IPS DF 6.9 (cell line): ENCODE measurements around the gene LEMD1.

Source experiments
- DNase-seq: peaks from one replicate; pipeline ENCODE4 v3.0.0-alpha.2; 2013; ENCODE audit warnings: low read depth, low spot score
- H3K27ac ChIP-seq: one replicate; pipeline ENCODE4 v1.5.1; 2013; ENCODE audit warnings: low read length, control low read depth
- H3K27me3 ChIP-seq: 2 replicates; pipeline ENCODE4 v1.6.1; 2013; ENCODE audit warnings: mild to moderate bottlenecking, low read length; ENCODE audit not compliant: control insufficient read depth, insufficient read depth
- H3K36me3 ChIP-seq: 2 replicates; pipeline ENCODE4 v1.6.1; 2013; ENCODE audit warnings: low read length; ENCODE audit not compliant: control insufficient read depth, insufficient read depth
- H3K4me1 ChIP-seq: 2 replicates; pipeline ENCODE4 v1.6.1; 2013; ENCODE audit warnings: low read length; ENCODE audit not compliant: control insufficient read depth, insufficient read depth
- H3K4me3 ChIP-seq: 2 replicates; pipeline ENCODE4 v1.5.1; 2013; ENCODE audit warnings: mild to moderate bottlenecking, low read length
- H3K9me3 ChIP-seq: 2 replicates; pipeline ENCODE4 v1.6.1; 2013; ENCODE audit warnings: low read length, inconsistent platforms; ENCODE audit not compliant: control insufficient read depth, insufficient read depth
- WGBS: extraction: QIAGEN DNeasy Blood & Tissue Kit; methylation state at CpG from one replicate; pipeline ENCODE4 v1.1.7; 2013; ENCODE audit warnings: mixed read lengths, missing lambda C conversion rate; ENCODE audit not compliant: insufficient read length, insufficient coverage; 5-methylcytosine and 5-hydroxymethylcytosine counted together

The LEMD1 gene

GRCh38 chr1:205377355-205377754 lies 44.5 kb downstream of the LEMD1 start:
- Histone ChIP-seq H3K27me3 (no peaks in the 10 kb centered on the region), H3K27ac (no peak overlapping the region), H3K36me3 (no peaks in the 10 kb centered on the region), H3K4me1 (peaks cover 3% of the 10 kb centered on the region; the same call in 1 of the 2 replicates), H3K4me3 (no peak overlapping the region), H3K9me3 (no peaks in the 10 kb centered on the region)
- no peak for DNase-seq
- WGBS = no CpG with 5 or more reads among the region's 3 CpGs

- Histone ChIP-seq H3K27ac (no peak overlapping the region), H3K9me3 (no peaks in the 10 kb centered on the region), H3K4me1 (peaks cover 3% of the 10 kb centered on the region; the same call in 1 of the 2 replicates), H3K36me3 (no peaks in the 10 kb centered on the region), H3K27me3 (no peaks in the 10 kb centered on the region), H3K4me3 (no peak overlapping the region)
- DNase-seq = no peak
- no CpG with 5 or more reads among the region's 4 CpGs for WGBS
Observed at GRCh38 chr1:205376739-205377138, 45.1 kb downstream of the LEMD1 start.

- H3K4me3 ChIP-seq = no peak overlapping the region
- DNase-seq = no peak
- H3K9me3 ChIP-seq = no peaks in the 10 kb centered on the region
- H3K27me3 ChIP-seq = no peaks in the 10 kb centered on the region
- peaks cover 3% of the 10 kb centered on the region; the same call in 1 of the 2 replicates for H3K4me1 ChIP-seq
- no peaks in the 10 kb centered on the region for H3K36me3 ChIP-seq
- no CpG with 5 or more reads among the region's 6 CpGs for WGBS
- no peak overlapping the region for H3K27ac ChIP-seq
Observed at GRCh38 chr1:205375835-205376545, 45.9 kb downstream of the LEMD1 start.

- H3K27me3 ChIP-seq = no peaks in the 10 kb centered on the region
- no peak for DNase-seq
- H3K9me3 ChIP-seq = no peaks in the 10 kb centered on the region
- H3K4me3 ChIP-seq = no peak overlapping the region
- no peak overlapping the region for H3K27ac ChIP-seq
- WGBS = no CpG with 5 or more reads among the region's 10 CpGs
- H3K4me1 ChIP-seq = peaks cover 3% of the 10 kb centered on the region; the same call in 1 of the 2 replicates
- no peaks in the 10 kb centered on the region for H3K36me3 ChIP-seq
Observed at GRCh38 chr1:205374210-205375078, 47.4 kb downstream of the LEMD1 start.

GRCh38 chr1:205373798-205374175 lies 48.1 kb downstream of the LEMD1 start:
- Histone ChIP-seq H3K27me3 (no peaks in the 10 kb centered on the region), H3K4me3 (no peak overlapping the region), H3K27ac (no peak overlapping the region), H3K9me3 (no peaks in the 10 kb centered on the region), H3K4me1 (peaks cover 3% of the 10 kb centered on the region; the same call in 1 of the 2 replicates), H3K36me3 (no peaks in the 10 kb centered on the region)
- WGBS = no CpG with 5 or more reads among the region's 2 CpGs
- no peak for DNase-seq

GRCh38 chr1:205373022-205373797 lies 48.6 kb downstream of the LEMD1 start:
- H3K4me1 ChIP-seq = peaks cover 3% of the 10 kb centered on the region; the same call in 1 of the 2 replicates
- no peaks in the 10 kb centered on the region for H3K9me3 ChIP-seq
- no peak for DNase-seq
- H3K36me3 ChIP-seq = no peaks in the 10 kb centered on the region
- no peaks in the 10 kb centered on the region for H3K27me3 ChIP-seq
- H3K4me3 ChIP-seq = no peak overlapping the region
- no CpG with 5 or more reads among the region's 9 CpGs for WGBS
- H3K27ac ChIP-seq = no peak overlapping the region

GRCh38 chr1:205371871-205372660 lies 49.8 kb downstream of the LEMD1 start:
- peaks cover 3% of the 10 kb centered on the region; the same call in 1 of the 2 replicates for H3K4me1 ChIP-seq
- H3K27ac ChIP-seq = no peak overlapping the region
- WGBS = no CpG with 5 or more reads among the region's 11 CpGs
- DNase-seq = no peak
- no peaks in the 10 kb centered on the region for H3K27me3 ChIP-seq
- no peaks in the 10 kb centered on the region for H3K9me3 ChIP-seq
- H3K36me3 ChIP-seq = no peaks in the 10 kb centered on the region
- H3K4me3 ChIP-seq = no peak overlapping the region

- no peak overlapping the region for H3K4me3 ChIP-seq
Observed at GRCh38 chr1:205370780-205371179, 51.1 kb downstream of the LEMD1 start.

GRCh38 chr1:205369701-205370123 lies 52.1 kb downstream of the LEMD1 start:
- no peak overlapping the region for H3K27ac ChIP-seq
- H3K9me3 ChIP-seq = no peaks in the 10 kb centered on the region
- no CpG with 5 or more reads among the region's 3 CpGs for WGBS
- peaks cover 2% of the 10 kb centered on the region; the same call in 1 of the 2 replicates for H3K4me1 ChIP-seq
- H3K27me3 ChIP-seq = no peaks in the 10 kb centered on the region
- H3K36me3 ChIP-seq = no peaks in the 10 kb centered on the region
- H3K4me3 ChIP-seq = no peak overlapping the region
- no peak for DNase-seq

More at GRCh38 chr1:205370780-205371179, 51.1 kb downstream of the LEMD1 start:
- Histone ChIP-seq H3K27ac (no peak overlapping the region), H3K27me3 (no peaks in the 10 kb centered on the region), H3K36me3 (no peaks in the 10 kb centered on the region), H3K9me3 (no peaks in the 10 kb centered on the region), H3K4me1 (peaks cover 2% of the 10 kb centered on the region; the same call in 1 of the 2 replicates)
- no peak for DNase-seq
